ENCODE measurements around the gene TNFSF8. TPM values are rescaled to one million over a fixed set of nuclear protein-coding genes. Genes with fewer than 3 reads are reported as not detected.

TNFSF8 gene
- total RNA-seq, 2 donors from 2014 or later, result 0.88 to 0.91 TPM

DNA sequence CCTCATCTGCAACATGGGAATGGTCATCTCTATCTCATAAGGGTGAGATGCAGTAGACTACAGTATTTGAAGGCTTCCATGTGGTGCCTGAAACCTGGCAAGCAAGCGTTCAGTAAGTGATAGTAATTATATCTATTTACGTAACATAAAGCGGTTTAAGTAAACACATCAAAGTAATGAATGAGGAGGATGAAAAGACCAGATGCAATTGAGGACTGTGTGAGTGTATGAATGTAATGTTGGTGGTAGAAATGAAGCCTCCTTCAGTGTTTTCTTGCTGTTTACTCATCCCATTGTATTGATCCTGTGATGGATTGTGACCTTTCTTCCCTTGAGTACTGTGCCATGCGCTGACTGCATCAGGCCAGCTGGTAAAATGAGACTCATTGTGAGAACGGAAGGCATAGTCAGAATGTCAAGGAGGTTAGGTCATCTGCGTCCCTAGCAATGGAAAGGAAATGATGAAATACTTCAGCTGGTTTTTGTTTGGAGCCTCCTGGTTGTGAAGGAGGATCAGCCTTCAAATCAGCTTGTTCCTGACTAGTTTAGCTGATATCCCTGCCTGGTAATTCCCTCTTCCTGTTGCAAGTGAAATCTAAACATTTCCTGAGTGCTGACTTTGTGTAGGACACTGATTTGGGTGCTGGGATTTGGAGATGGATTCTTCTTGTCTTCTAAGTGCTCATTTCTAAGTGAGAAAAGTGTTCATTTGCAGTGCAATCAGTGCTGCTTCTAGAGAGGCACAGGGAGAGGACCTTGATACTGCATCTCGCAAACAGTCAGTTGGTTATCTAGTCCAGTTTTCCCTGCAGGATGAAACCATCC lies 35.6 kb downstream of the TNFSF8 start:
- Histone ChIP-seq H3K27ac (peak overlapping the region; percentile 28), H3K4me1 (peaks cover 4% of the 10 kb centered on the region), H3K27me3 (no peaks in the 10 kb centered on the region), H3K9ac (ENCODE audit: low read depth in 2 of 2, low read length in 2 of 2) (no peak overlapping the region), H3K9me3 (no peaks in the 10 kb centered on the region), H3K4me3 (no peak overlapping the region), H3K36me3 (no peaks in the 10 kb centered on the region)
- TF ChIP-seq, protein P1, sequence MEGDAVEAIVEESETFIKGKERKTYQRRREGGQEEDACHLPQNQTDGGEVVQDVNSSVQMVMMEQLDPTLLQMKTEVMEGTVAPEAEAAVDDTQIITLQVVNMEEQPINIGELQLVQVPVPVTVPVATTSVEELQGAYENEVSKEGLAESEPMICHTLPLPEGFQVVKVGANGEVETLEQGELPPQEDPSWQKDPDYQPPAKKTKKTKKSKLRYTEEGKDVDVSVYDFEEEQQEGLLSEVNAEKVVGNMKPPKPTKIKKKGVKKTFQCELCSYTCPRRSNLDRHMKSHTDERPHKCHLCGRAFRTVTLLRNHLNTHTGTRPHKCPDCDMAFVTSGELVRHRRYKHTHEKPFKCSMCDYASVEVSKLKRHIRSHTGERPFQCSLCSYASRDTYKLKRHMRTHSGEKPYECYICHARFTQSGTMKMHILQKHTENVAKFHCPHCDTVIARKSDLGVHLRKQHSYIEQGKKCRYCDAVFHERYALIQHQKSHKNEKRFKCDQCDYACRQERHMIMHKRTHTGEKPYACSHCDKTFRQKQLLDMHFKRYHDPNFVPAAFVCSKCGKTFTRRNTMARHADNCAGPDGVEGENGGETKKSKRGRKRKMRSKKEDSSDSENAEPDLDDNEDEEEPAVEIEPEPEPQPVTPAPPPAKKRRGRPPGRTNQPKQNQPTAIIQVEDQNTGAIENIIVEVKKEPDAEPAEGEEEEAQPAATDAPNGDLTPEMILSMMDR (IDR thresholded peaks at IDR 0.05), result no peak
- no peak for DNase-seq
- intact Hi-C loops (cut with DNase I), result no loop called here

DNA sequence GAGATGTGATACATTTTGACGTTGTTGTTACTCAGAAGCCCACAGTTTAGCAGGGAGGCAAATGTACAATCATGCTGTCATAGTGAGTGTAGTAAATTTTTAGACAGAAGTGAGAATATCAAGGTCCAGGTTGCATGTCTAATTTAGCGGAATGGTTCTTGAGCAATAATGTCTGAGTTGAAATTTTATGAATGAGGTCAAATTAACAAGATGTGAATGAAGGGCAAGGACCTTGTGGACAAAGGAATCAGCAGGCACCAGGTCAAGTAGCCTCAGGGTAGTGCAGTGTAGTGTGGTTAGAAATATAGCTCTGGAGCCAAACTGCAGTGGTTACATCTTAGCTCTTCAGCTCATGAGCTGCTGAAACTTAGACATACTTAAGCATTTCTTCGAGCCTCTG lies 36.2 kb downstream of the TNFSF8 start:
- no peaks in the 10 kb centered on the region for H3K9me3 ChIP-seq
- H3K27me3 ChIP-seq, result no peaks in the 10 kb centered on the region
- H3K27ac ChIP-seq, result peak overlapping the region; percentile 27
- TF ChIP-seq, protein P1 (IDR thresholded peaks at IDR 0.05), result no peak
- H3K36me3 ChIP-seq, result no peaks in the 10 kb centered on the region
- no peak overlapping the region for H3K9ac ChIP-seq (ENCODE audit: low read depth in 2 of 2, low read length in 2 of 2)
- DNase-seq, result no peak
- intact Hi-C loops (cut with DNase I), result no loop called here
- H3K4me1 ChIP-seq, result peaks cover 4% of the 10 kb centered on the region
- H3K4me3 ChIP-seq, result no peak overlapping the region

DNA sequence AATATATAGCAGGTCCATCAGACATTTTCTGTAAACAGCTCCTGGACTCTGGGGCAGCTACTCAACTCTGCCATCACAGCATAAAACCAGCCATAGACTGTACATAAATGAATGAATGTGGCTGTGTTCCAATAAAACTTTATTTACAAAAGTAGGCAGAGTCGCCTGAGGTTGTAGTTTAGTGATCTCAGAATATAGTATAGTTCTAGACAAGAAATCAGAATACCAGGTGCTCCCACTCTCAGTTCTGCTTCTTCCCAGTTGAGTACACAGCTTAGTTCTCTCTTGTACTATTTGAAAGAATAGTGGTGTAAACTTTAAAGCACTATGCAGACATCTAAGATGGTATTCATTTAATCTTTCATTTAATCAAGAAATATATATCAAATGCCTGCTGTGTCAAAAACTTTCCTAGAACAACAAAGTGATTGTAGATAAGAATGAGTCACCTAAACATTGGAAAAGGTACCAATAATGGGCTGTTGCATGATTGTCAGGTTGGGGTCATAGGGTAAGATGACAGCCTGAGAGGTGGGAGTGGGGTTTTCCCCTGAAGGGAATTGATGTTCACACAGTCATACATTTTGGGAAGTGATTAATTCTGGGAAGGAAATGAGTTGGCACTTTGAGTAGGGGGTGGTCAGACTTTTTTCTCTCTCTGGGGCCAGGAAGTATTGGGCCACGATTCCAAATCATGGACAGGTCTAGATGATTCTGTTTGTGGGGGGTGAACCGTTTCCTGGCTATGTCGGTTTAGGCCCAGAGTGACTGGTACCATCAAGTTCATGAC lies 37.0 kb downstream of the TNFSF8 start:
- Histone ChIP-seq H3K9ac (ENCODE audit: low read depth in 2 of 2, low read length in 2 of 2) (no peak overlapping the region), H3K27ac (no peak overlapping the region)
- TF ChIP-seq, protein P1 (IDR thresholded peaks at IDR 0.05), result no peak

DNA sequence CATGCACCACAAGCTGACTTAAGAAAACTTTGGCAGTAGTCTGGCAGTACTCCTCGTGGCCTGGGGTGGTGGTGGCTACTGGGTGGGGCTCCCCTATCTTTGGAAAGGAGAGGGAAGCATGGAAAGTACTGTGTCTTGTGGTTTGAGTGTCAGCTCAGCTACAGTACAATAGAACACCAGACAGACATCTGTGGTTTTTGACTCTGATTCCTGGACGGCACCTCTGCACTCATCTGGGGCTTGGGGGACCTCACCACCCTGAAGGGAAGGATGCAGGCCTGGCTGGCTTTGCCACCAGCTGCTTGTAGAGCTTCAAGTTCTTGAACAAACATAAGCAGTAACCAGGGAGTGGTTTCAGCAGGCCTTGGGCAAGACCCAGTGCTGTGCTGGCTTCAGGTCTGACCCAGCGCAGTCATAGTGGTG lies 40.6 kb downstream of the TNFSF8 start:
- H3K9ac ChIP-seq (ENCODE audit: low read depth in 2 of 2, low read length in 2 of 2), result no peak overlapping the region
- TF ChIP-seq, protein P1 (IDR thresholded peaks at IDR 0.05), result no peak
- H3K27ac ChIP-seq, result no peak overlapping the region
- intact Hi-C loops (cut with DNase I), result no loop called here
- peaks cover 4% of the 10 kb centered on the region for H3K4me1 ChIP-seq
- H3K9me3 ChIP-seq, result no peaks in the 10 kb centered on the region
- H3K4me3 ChIP-seq, result no peak overlapping the region
- DNase-seq, result no peak
- H3K27me3 ChIP-seq, result no peaks in the 10 kb centered on the region
- no peaks in the 10 kb centered on the region for H3K36me3 ChIP-seq

More for the DNA sequence above, 37.0 kb downstream of the TNFSF8 start:
- intact Hi-C loops (cut with DNase I), result no loop called here
- H3K27me3 ChIP-seq, result no peaks in the 10 kb centered on the region
- no peaks in the 10 kb centered on the region for H3K9me3 ChIP-seq
- DNase-seq, result no peak
- H3K4me1 ChIP-seq, result peaks cover 4% of the 10 kb centered on the region
- H3K36me3 ChIP-seq, result no peaks in the 10 kb centered on the region
- H3K4me3 ChIP-seq, result no peak overlapping the region

DNA sequence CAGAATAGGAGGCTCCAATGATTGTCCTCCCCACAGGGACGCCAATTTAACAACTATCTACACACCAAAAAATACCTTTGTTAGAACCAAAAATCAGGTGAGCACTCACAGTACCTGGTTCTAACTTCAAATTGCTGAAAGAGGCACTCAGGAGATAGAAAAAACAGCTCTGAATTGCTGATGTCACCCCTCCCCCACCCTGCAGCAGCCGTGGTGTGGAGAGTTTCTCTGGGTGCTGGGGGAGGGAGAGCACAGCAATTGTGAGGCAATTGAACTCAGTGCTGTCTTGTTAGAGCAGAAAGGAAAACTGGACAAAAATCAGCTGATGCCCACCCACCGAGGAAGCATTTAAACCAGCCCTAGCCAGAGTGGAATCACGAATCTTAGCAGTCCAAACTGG lies 41.8 kb downstream of the TNFSF8 start:
- H3K27ac ChIP-seq, result no peak overlapping the region
- intact Hi-C loops (cut with DNase I), result no loop called here

More for the DNA sequence above, 41.8 kb downstream of the TNFSF8 start:
- Histone ChIP-seq H3K9me3 (no peaks in the 10 kb centered on the region), H3K27me3 (no peaks in the 10 kb centered on the region), H3K4me1 (no peaks in the 10 kb centered on the region), H3K9ac (ENCODE audit: low read depth in 2 of 2, low read length in 2 of 2) (no peak overlapping the region), H3K4me3 (no peak overlapping the region), H3K36me3 (no peaks in the 10 kb centered on the region)
- no peak for DNase-seq
- TF ChIP-seq, protein P1 (IDR thresholded peaks at IDR 0.05), result no peak

Measured in colonic mucosa (tissue), 4 donors.